ENCODE data around the gene SEC63. TPM values are rescaled to one million over a fixed set of nuclear protein-coding genes. Genes with fewer than 3 reads are reported as not detected.
"Not testable (repeated sequence)": the region's sequence is repeated elsewhere in the genome, so short reads cannot be mapped to it uniquely, and the experiment has no call there.

SEC63 gene
- total and polyA plus RNA-seq, 4 experiments from 2014 or later: 19.6 to 95.5 (median 68.7) TPM

DNA sequence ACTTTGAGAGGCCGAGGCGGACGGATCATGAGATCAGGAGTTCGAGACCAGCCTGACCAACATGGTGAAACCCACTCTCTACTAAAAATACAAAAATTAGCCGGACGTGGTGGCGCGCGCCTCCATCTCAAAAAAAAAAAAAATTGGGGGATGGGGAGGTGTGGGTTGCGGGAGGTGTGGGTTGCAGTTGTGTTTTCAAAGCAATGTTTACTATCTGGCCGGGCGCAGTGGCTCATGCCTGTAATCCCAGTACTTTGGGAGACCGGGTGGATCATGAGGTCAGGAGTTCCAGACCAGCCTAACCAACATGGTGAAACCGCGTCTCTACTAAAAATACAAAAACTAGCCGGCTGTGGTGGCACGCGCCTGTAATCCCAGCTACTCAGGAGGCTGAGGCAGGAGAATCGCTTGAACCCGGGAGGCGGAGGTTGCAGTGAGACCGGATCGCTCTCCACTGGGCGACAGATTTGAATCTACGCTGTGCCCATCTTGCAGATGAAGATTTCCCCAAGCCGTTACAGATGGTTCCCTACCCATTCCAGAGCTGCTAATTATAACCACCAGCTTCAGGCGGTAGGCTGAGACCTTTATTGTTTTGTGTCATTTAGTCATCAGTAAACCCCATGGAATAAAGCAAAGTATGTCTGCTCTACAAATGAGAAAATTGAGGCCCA lies 818 bp upstream of the SEC63 start:
- not testable (repeated sequence) for H3K27me3 Mint-ChIP-seq; DNase-seq; H3K9me3 ChIP-seq (ENCODE audit: control insufficient read depth in 1 of 2, low read length in 2 of 2); H3K36me3 ChIP-seq (ENCODE audit: insufficient read depth, low read length); H3K27ac ChIP-seq (ENCODE audit: low read depth, low read length); H3K27me3 ChIP-seq (ENCODE audit: insufficient read depth, low read length); H3K9me3 Mint-ChIP-seq
- POLR2A ChIA-PET (ENCODE audit: partially characterized antibody): interaction anchor here (1.0 to 2.6 kb wide), 8 partner anchors 11 to 1732 kb away, joined by 3 to 19 read pairs (median 4); partner anchors contain the start of genes AK9, FIG4, PDSS2 and SCML4
- Mint-ChIP-seq H3K4me1 (peaks cover 18 to 39% (median 29%) of the 10 kb centered on the region in 4 donors), H3K27ac (peak overlapping the region; percentile 25 to 95 (median 92)), H3K36me3 (peaks cover 7 to 19% of the 10 kb centered on the region in 2 donors), H3K4me3 (peak overlapping the region; percentile 85 to 100 (median 95))
- intact Hi-C loops (cut with micrococcal nuclease): loop anchor here (1.0 to 10.0 kb wide), 9 partner anchors 137 to 1523 kb away; partner anchors contain the start of genes AFG1L, CD164, CEP57L1 and PDSS2
- Histone ChIP-seq H3K4me3 (ENCODE audit: low read length in 2 of 2) (peak overlapping the region in 1 of 2 donors; percentile 80), H3K4me1 (ENCODE audit: insufficient read depth, low read length) (peaks cover 29% of the 10 kb centered on the region)
- CTCF ChIA-PET (ENCODE audit: partially characterized antibody): interaction anchor here (1.0 kb wide), 1 partner anchor 110 kb away, joined by 4 read pairs; no protein-coding TSS in a partner anchor

DNA sequence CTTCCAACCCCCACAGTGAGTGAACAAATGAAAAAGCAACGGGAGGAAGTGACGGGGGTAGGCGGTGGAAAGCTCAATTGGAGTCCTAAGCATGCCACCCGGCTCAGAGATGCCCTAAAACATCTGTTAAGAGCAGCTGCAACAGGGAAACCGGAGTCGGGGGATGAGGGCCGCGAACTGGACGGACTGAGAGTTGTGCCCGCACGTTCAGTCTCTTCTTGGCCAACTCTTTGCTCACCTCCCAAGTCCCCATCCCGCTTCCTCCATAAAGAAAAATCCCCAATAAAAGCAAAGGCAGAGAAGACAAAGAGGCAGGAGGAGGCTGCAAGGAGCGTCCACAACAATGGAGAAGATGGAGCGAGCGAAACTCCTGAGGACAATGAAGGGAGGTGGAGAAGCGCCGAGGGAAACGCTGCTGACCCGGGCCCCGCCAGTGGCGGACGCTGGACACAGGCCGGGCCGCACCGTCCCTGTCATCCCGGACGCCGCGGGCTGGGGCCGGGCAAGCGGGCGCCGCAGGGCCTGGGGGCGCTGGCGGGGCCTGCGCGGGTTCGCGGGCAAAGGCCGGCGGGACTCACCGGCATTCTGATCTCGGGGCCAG lies 600 bp downstream of the SEC63 start:
- H3K4me1 ChIP-seq (ENCODE audit: insufficient read depth, low read length): peaks cover 29% of the 10 kb centered on the region
- Mint-ChIP-seq H3K27ac (peak overlapping the region; percentile 92 to 98 (median 97)), H3K4me3 (peak overlapping the region; percentile 92 to 100 (median 98)), H3K27me3 (no peaks in the 10 kb centered on the region), H3K9me3 (no peaks in the 10 kb centered on the region), H3K4me1 (peaks cover 18 to 45% (median 31%) of the 10 kb centered on the region in 4 donors), H3K36me3 (peaks cover 7 to 21% of the 10 kb centered on the region in 2 donors)
- no peaks in the 10 kb centered on the region for H3K9me3 ChIP-seq (ENCODE audit: control insufficient read depth in 1 of 2, low read length in 2 of 2)
- no peaks in the 10 kb centered on the region for H3K27me3 ChIP-seq (ENCODE audit: insufficient read depth, low read length)
- ChIA-PET CTCF (ENCODE audit: partially characterized antibody) (interaction anchor here (1.0 to 1.6 kb wide), 3 partner anchors 23 to 109 kb away, joined by 3 to 5 read pairs (median 4); no protein-coding TSS in a partner anchor), POLR2A (ENCODE audit: partially characterized antibody) (interaction anchor here (0.6 to 2.6 kb wide), 13 partner anchors 10 to 1424 kb away, joined by 3 to 19 read pairs (median 4); partner anchors contain the start of genes CD164, PDSS2 and SCML4)
- peak overlapping the region; percentile 86 for H3K27ac ChIP-seq (ENCODE audit: low read depth, low read length)
- intact Hi-C loops (cut with micrococcal nuclease): loop anchor here (1.0 to 10.0 kb wide), 7 partner anchors 15 to 1525 kb away; partner anchors contain the start of genes CEP57L1, OSTM1, SCML4 and ZBTB24
- H3K36me3 ChIP-seq (ENCODE audit: insufficient read depth, low read length): no peaks in the 10 kb centered on the region
- peak overlapping the region; percentile 55 to 80 for H3K4me3 ChIP-seq (ENCODE audit: low read length in 2 of 2)
- DNase-seq: peak; percentile 58 to 81 (median 65)

DNA sequence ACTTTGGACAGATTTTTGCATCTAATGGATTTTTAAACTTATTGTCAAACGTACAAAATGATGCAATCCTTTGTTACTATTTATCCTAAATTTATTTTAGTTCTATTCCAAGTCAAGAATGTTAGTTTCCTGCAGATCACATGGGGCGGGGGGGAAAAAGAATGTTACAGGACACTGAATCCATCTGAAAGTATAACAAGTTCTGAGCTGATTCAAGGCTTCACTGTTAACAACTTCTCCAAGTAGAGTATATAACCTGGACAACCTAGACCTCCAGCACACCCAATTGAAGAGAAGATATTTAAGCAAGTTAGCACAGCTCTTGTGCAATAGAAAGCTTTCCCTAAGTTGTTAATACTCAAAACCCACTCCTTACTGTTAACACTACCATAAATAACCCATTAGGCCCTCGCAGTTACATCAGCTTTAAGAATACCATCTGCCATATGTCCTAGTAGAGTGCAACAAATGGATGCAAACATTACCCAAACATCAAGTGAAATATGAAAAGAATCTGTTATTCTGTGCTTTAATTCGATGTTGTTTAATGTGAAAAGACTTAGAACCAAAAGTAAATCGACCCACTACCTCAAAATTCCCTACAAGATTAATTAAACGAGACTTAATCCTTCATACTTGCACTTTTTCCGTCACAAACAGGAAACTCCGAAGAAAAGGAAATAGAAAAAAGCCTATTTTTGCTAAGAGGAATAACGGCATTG lies 1.3 kb downstream of the SEC63 start:
- H3K27me3 ChIP-seq (ENCODE audit: insufficient read depth, low read length): no peaks in the 10 kb centered on the region
- DNase-seq: no peak
- CTCF ChIA-PET (ENCODE audit: partially characterized antibody): interaction anchor here (1.3 to 1.6 kb wide), 2 partner anchors 24 to 93 kb away, joined by 3 to 5 read pairs; no protein-coding TSS in a partner anchor
- H3K4me3 ChIP-seq (ENCODE audit: low read length in 2 of 2): peak overlapping the region; percentile 55 to 80
- Mint-ChIP-seq H3K27me3 (no peaks in the 10 kb centered on the region), H3K4me3 (peak overlapping the region; percentile 92 to 100 (median 98)), H3K36me3 (peaks cover 7 to 23% of the 10 kb centered on the region in 2 donors), H3K9me3 (no peaks in the 10 kb centered on the region), H3K27ac (peak overlapping the region; percentile 92 to 98 (median 97)), H3K4me1 (peaks cover 20 to 51% (median 34%) of the 10 kb centered on the region in 4 donors)
- H3K4me1 ChIP-seq (ENCODE audit: insufficient read depth, low read length): peaks cover 30% of the 10 kb centered on the region
- H3K36me3 ChIP-seq (ENCODE audit: insufficient read depth, low read length): no peaks in the 10 kb centered on the region
- H3K27ac ChIP-seq (ENCODE audit: low read depth, low read length): peak overlapping the region; percentile 86
- POLR2A ChIA-PET (ENCODE audit: partially characterized antibody): interaction anchor here (0.6 to 2.6 kb wide), 12 partner anchors 9 to 1425 kb away, joined by 3 to 19 read pairs (median 4); partner anchors contain the start of genes CD164, PDSS2 and SCML4
- no peaks in the 10 kb centered on the region for H3K9me3 ChIP-seq (ENCODE audit: control insufficient read depth in 1 of 2, low read length in 2 of 2)
- intact Hi-C loops (cut with micrococcal nuclease): loop anchor here (1.0 to 10.0 kb wide), 7 partner anchors 14 to 1526 kb away; partner anchors contain the start of genes CEP57L1, OSTM1, SCML4 and ZBTB24

DNA sequence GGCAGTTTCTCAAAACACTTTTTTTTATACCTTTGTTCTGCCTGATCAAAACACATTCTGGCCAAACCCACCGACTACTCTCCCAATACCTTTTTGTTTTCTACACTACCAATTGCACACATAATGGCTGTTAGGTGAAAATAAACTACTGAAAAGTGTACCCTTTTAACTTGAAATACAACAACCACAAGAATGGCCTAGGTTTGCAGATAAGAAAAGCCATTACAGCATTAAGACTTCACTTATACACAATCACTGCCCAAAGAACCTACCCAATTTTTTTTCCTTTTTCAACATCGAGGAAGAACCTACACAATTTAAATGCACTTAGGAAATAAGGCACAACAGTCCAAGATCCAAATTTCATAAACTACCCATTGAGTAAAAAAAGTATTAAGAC lies 1.8 kb downstream of the SEC63 start:
- DNase-seq: no peak
- peaks cover 22 to 56% (median 38%) of the 10 kb centered on the region in 4 donors for H3K4me1 Mint-ChIP-seq

DNA sequence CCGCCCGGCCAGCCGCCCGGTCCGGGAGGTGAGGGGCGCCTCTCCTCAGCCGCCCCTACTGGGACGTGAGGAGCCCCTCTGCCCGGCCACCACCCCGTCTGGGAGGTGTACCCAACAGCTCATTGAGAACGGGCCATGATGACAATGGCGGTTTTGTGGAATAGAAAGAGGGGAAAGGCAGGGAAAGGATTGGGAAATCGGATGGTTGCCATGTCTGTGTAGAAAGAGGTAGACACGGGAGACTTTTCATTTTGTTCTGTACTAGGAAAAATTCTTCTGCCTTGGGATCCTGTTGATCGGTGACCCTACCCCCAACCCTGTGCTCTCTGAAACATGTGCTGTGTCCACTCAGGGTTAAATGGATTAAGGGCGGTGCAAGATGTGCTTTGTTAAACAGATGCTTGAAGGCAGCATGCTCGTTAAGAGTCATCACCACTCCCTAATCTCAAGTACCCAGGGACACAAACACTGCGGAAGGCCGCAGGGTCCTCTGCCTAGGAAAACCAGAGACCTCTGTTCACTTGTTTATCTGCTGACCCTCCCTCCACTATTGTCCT lies 4.1 kb downstream of the SEC63 start:
- H3K27ac ChIP-seq (ENCODE audit: low read depth, low read length); DNase-seq; H3K27ac Mint-ChIP-seq; H3K36me3 ChIP-seq (ENCODE audit: insufficient read depth, low read length); POLR2A ChIA-PET (ENCODE audit: partially characterized antibody); H3K4me3 ChIP-seq (ENCODE audit: low read length in 2 of 2); H3K27me3 Mint-ChIP-seq; H3K27me3 ChIP-seq (ENCODE audit: insufficient read depth, low read length); H3K4me3 Mint-ChIP-seq; H3K9me3 Mint-ChIP-seq; H3K9me3 ChIP-seq (ENCODE audit: control insufficient read depth in 1 of 2, low read length in 2 of 2): not testable (repeated sequence)
- H3K4me1 ChIP-seq (ENCODE audit: insufficient read depth, low read length): peaks cover 48% of the 10 kb centered on the region
- Mint-ChIP-seq H3K36me3 (peaks cover 7 to 23% of the 10 kb centered on the region in 2 donors), H3K4me1 (peaks cover 36 to 70% (median 55%) of the 10 kb centered on the region in 4 donors)
- CTCF ChIA-PET (ENCODE audit: partially characterized antibody): interaction anchor here (1.2 kb wide), 1 partner anchor 23 kb away, joined by 3 read pairs; no protein-coding TSS in a partner anchor
- intact Hi-C loops (cut with micrococcal nuclease): loop anchor here (10.0 kb wide), 1 partner anchor 1051 kb away; no protein-coding TSS in a partner anchor

More for the DNA sequence above, 1.8 kb downstream of the SEC63 start:
- H3K9me3 ChIP-seq (ENCODE audit: control insufficient read depth in 1 of 2, low read length in 2 of 2): no peaks in the 10 kb centered on the region
- no peaks in the 10 kb centered on the region for H3K27me3 Mint-ChIP-seq
- peak overlapping the region in 5 of 7 donors; percentile 38 to 98 (median 92) for H3K27ac Mint-ChIP-seq
- peak overlapping the region; percentile 92 to 100 (median 98) for H3K4me3 Mint-ChIP-seq
- ChIA-PET POLR2A (ENCODE audit: partially characterized antibody) (interaction anchor here (0.8 to 2.6 kb wide), 6 partner anchors 9 to 1426 kb away, joined by 3 to 19 read pairs (median 4); partner anchors contain the start of genes CD164 and SCML4), CTCF (ENCODE audit: partially characterized antibody) (interaction anchor here (1.3 to 1.6 kb wide), 2 partner anchors 25 to 93 kb away, joined by 3 to 5 read pairs; no protein-coding TSS in a partner anchor)
- H3K4me3 ChIP-seq (ENCODE audit: low read length in 2 of 2): peak overlapping the region; percentile 55 to 80
- H3K27me3 ChIP-seq (ENCODE audit: insufficient read depth, low read length): no peaks in the 10 kb centered on the region
- no peaks in the 10 kb centered on the region for H3K36me3 ChIP-seq (ENCODE audit: insufficient read depth, low read length)
- no peak overlapping the region for H3K27ac ChIP-seq (ENCODE audit: low read depth, low read length)
- no peaks in the 10 kb centered on the region for H3K9me3 Mint-ChIP-seq
- intact Hi-C loops (cut with micrococcal nuclease): loop anchor here (2.0 to 10.0 kb wide), 6 partner anchors 13 to 1526 kb away; partner anchors contain the start of genes CEP57L1, SCML4 and ZBTB24
- peaks cover 36% of the 10 kb centered on the region for H3K4me1 ChIP-seq (ENCODE audit: insufficient read depth, low read length)
- H3K36me3 Mint-ChIP-seq: peaks cover 7 to 23% of the 10 kb centered on the region in 2 donors
